ENCODE data around the gene GID4.

GRCh38 chr17:18041776-18042175 lies 2.6 kb downstream of the GID4 start:
- TF ChIP-seq TAF1 (IDR thresholded peaks at IDR 0.05; ENCODE audit: low read depth) = no peak
- no peak for TF ChIP-seq FOXM1 (IDR thresholded peaks at IDR 0.05; ENCODE audit: borderline replicate concordance, low read depth)
- TF ChIP-seq EP300 (IDR thresholded peaks at IDR 0.05; ENCODE audit: borderline replicate concordance) = no peak
- no peak for TF ChIP-seq CREB1 (IDR thresholded peaks at IDR 0.05; ENCODE audit: low read depth)
- TF ChIP-seq, protein P1, sequence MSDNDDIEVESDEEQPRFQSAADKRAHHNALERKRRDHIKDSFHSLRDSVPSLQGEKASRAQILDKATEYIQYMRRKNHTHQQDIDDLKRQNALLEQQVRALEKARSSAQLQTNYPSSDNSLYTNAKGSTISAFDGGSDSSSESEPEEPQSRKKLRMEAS (IDR thresholded peaks at IDR 0.05) = no peak
- no peak for TF ChIP-seq CEBPB (IDR thresholded peaks at IDR 0.05)
- TF ChIP-seq YY1 (IDR thresholded peaks at IDR 0.05; ENCODE audit: low read depth) = no peak
- TF ChIP-seq TEAD4 (IDR thresholded peaks at IDR 0.05) = no peak
- TF ChIP-seq RAD21 (IDR thresholded peaks at IDR 0.05; ENCODE audit: low read depth) = no peak
- TF ChIP-seq TCF12 (IDR thresholded peaks at IDR 0.05; ENCODE audit: low read depth) = no peak
- no peak for TF ChIP-seq REST (IDR thresholded peaks at IDR 0.05; ENCODE audit: low read depth)
- no peak for TF ChIP-seq NFIC (IDR thresholded peaks at IDR 0.05)
- no peak for TF ChIP-seq ZBTB7A (IDR thresholded peaks at IDR 0.05; ENCODE audit: low read depth)
